H1 (cell line): ENCODE results near the gene SMIM24. TPM values are rescaled to one million over a fixed set of nuclear protein-coding genes. Genes with fewer than 3 reads are reported as not detected.

ENCODE experiments used
- CTCF ChIA-PET: fragments of 300-600 bp; sonication (Branson Sonifier 250); formaldehyde crosslinking; loops from one replicate; lab custom pipeline; 2021; ENCODE audit not compliant: partially characterized antibody; lab: Charles Lee
- POLR2A ChIA-PET: fragments of 300-600 bp; sonication (Branson Sonifier 250); formaldehyde crosslinking; loops from one replicate; lab custom pipeline; 2021; ENCODE audit warnings: inconsistent platforms; ENCODE audit not compliant: partially characterized antibody; lab: Charles Lee
- DNase-seq, 2 experiments: peaks; one replicate each; pipeline versions ENCODE4 v3.0.0 to v3.0.0-alpha.2; 2010 to 2022; ENCODE audit warnings: low spot score in 2 of 2, low read depth in 1 of 2, mixed read lengths in 1 of 2
- FAIRE-seq: peaks from 2 replicates; lab custom pipeline; 2011; peaks lifted over from hg19 to GRCh38; lab: Jason Lieb, UNC
- H2AFZ ChIP-seq: 2 replicates; pipeline ENCODE4 v1.8.1; 2012; ENCODE audit warnings: low read length, inconsistent platforms
- H2AK5ac ChIP-seq: 2 replicates; pipeline ENCODE4 v1.6.1; 2013; ENCODE audit warnings: low read depth, low read length
- H2BK120ac ChIP-seq: replicated peaks from 2 replicates; pipeline ENCODE3; 2013; ENCODE audit warnings: low read depth, low read length, inconsistent platforms
- H2BK12ac ChIP-seq: 2 replicates; pipeline ENCODE4 v1.6.1; 2013; ENCODE audit warnings: low read depth, low read length
- H2BK15ac ChIP-seq: 2 replicates; pipeline ENCODE4 v1.6.1; 2013; ENCODE audit warnings: low read length
- H2BK20ac ChIP-seq: 2 replicates; pipeline ENCODE4 v1.6.1; 2013; ENCODE audit warnings: low read length
- H2BK5ac ChIP-seq: 2 replicates; pipeline ENCODE4 v1.6.1; 2013; ENCODE audit warnings: low read depth, low read length
- H3K14ac ChIP-seq: 2 replicates; pipeline ENCODE4 v1.6.1; 2013; ENCODE audit warnings: inconsistent platforms; ENCODE audit not compliant: insufficient read length
- H3K18ac ChIP-seq: 2 replicates; pipeline ENCODE4 v1.6.1; 2013; ENCODE audit warnings: low read length; ENCODE audit errors: extremely low read depth
- H3K23ac ChIP-seq: 2 replicates; pipeline ENCODE4 v1.6.1; 2013; ENCODE audit warnings: inconsistent platforms; ENCODE audit not compliant: insufficient read length
- H3K23me2 ChIP-seq: 2 replicates; pipeline ENCODE4 v1.6.1; 2013; ENCODE audit warnings: low read depth, low read length
- H3K27ac ChIP-seq: 2 replicates; pipeline ENCODE4 v1.6.1; 2011; ENCODE audit warnings: low read depth, low read length, inconsistent platforms
- H3K27me3 ChIP-seq, 4 experiments: replicated peaks in 1 of 4; 1 replicate in 1 of 4; 2 replicates in 3 of 4; pipeline versions ENCODE4 v1.6.1 to v1.8.1; 2011 to 2013; ENCODE audit warnings: low read length in 3 of 4, mild to moderate bottlenecking in 3 of 4, inconsistent platforms in 2 of 4, mixed read lengths in 2 of 4, moderate library complexity in 1 of 4; ENCODE audit not compliant: control insufficient read depth in 3 of 4, insufficient read depth in 3 of 4; ENCODE audit errors: extremely low read depth in 1 of 4
- H3K36me3 ChIP-seq, 4 experiments: 2 replicates each; pipeline versions ENCODE4 v1.6.1 to v1.8.1; 2011 to 2013; ENCODE audit warnings: mild to moderate bottlenecking in 4 of 4, low read length in 3 of 4, moderate library complexity in 2 of 4, control low read depth in 1 of 4, inconsistent platforms in 1 of 4; ENCODE audit not compliant: insufficient read depth in 4 of 4, control insufficient read depth in 2 of 4
- H3K4ac ChIP-seq: replicated peaks from 2 replicates; pipeline ENCODE3; 2013; ENCODE audit warnings: low read length, low read depth, mixed read lengths, inconsistent platforms; ENCODE audit not compliant: insufficient read length
- H3K4me1 ChIP-seq, 4 experiments: replicated peaks in 1 of 4; 1 replicate in 1 of 4; 2 replicates in 3 of 4; pipeline versions ENCODE4 v1.6.1 to v1.8.1; 2011 to 2013; ENCODE audit warnings: low read length in 3 of 4, inconsistent platforms in 2 of 4, mixed read lengths in 1 of 4; ENCODE audit not compliant: insufficient read depth in 4 of 4, control insufficient read depth in 3 of 4
- H3K4me2 ChIP-seq, 2 experiments: 2 replicates each; pipeline versions ENCODE4 v1.6.1 to v1.8.1; 2011 to 2013; ENCODE audit warnings: low read depth in 2 of 2, low read length in 2 of 2, control low read depth in 1 of 2, inconsistent platforms in 1 of 2, mild to moderate bottlenecking in 1 of 2; ENCODE audit not compliant: insufficient read depth in 1 of 2
- H3K4me3 ChIP-seq, 4 experiments: fragments of 200-600, 300-600 bp in 1 of 4; sonication (generic), shearing (Covaris generic), sonication (Bioruptor Twin) in 1 of 4; 2 replicates each; pipeline versions ENCODE4 v1.5.1 to v1.8.1; 2011 to 2016; ENCODE audit warnings: low read length in 4 of 4, low read depth in 3 of 4, control low read depth in 2 of 4, inconsistent platforms in 2 of 4, mild to moderate bottlenecking in 2 of 4, mixed read lengths in 1 of 4, moderate library complexity in 1 of 4; ENCODE audit not compliant: insufficient read depth in 2 of 4; ENCODE audit errors: extremely low read depth in 1 of 4
- H3K56ac ChIP-seq: replicated peaks from 2 replicates; pipeline ENCODE3; 2013; ENCODE audit warnings: low read depth, mild to moderate bottlenecking, mixed read lengths, low read length, inconsistent platforms; ENCODE audit not compliant: insufficient read length
- H3K79me1 ChIP-seq: 2 replicates; pipeline ENCODE4 v1.6.1; 2013; ENCODE audit warnings: low read depth, low read length, control low read depth
- H3K79me2 ChIP-seq, 2 experiments: 2 replicates each; pipeline versions ENCODE4 v1.6.1 to v1.8.1; 2012 to 2013; ENCODE audit warnings: low read length in 2 of 2, mild to moderate bottlenecking in 2 of 2, inconsistent platforms in 1 of 2; ENCODE audit not compliant: insufficient read depth in 2 of 2, control insufficient read depth in 1 of 2
- H3K9ac ChIP-seq, 4 experiments: replicated peaks in 1 of 4; 1 replicate in 1 of 4; 2 replicates in 3 of 4; pipeline versions ENCODE4 v1.6.1 to v1.8.1; 2011 to 2013; ENCODE audit warnings: low read depth in 3 of 4, low read length in 3 of 4, control low read depth in 2 of 4, mild to moderate bottlenecking in 2 of 4, moderate library complexity in 2 of 4, inconsistent platforms in 1 of 4; ENCODE audit errors: extremely low read depth in 1 of 4
- H3K9me3 ChIP-seq, 2 experiments: 2 replicates each; pipeline versions ENCODE4 v1.6.1 to v1.8.1; 2012 to 2013; ENCODE audit warnings: mild to moderate bottlenecking in 2 of 2, moderate library complexity in 2 of 2, control low read depth in 1 of 2, inconsistent platforms in 1 of 2, low read depth in 1 of 2, low read length in 1 of 2, mixed read lengths in 1 of 2; ENCODE audit not compliant: insufficient read depth in 2 of 2
- H4K20me1 ChIP-seq, 2 experiments: replicated peaks in 1 of 2; 2 replicates each; pipeline versions ENCODE3 to v1.8.1; 2011 to 2013; ENCODE audit warnings: inconsistent platforms in 2 of 2, low read length in 2 of 2, mild to moderate bottlenecking in 1 of 2; ENCODE audit not compliant: insufficient read depth in 2 of 2, control insufficient read depth in 1 of 2
- H4K5ac ChIP-seq: 2 replicates; pipeline ENCODE4 v1.6.1; 2013; ENCODE audit warnings: low read length, low read depth, mixed read lengths, inconsistent platforms; ENCODE audit not compliant: insufficient read length
- H4K8ac ChIP-seq: 2 replicates; pipeline ENCODE4 v1.8.0; 2013; ENCODE audit warnings: mild to moderate bottlenecking, moderate library complexity, low read length, inconsistent platforms; ENCODE audit not compliant: insufficient read depth; ENCODE audit errors: extremely low read depth
- H4K91ac ChIP-seq: replicated peaks from 2 replicates; pipeline ENCODE3; 2013; ENCODE audit warnings: low read length, mixed read lengths, inconsistent platforms; ENCODE audit not compliant: insufficient read length
- ASH2L ChIP-seq: fragments of 200-600, 300-600 bp; sonication (generic); IDR thresholded peaks from one replicate; pipeline ENCODE4 v1.7.1; 2017; ENCODE audit warnings: low read length
- ATF2 ChIP-seq: IDR thresholded peaks from 2 replicates; pipeline ENCODE4 v1.6.1; 2012; ENCODE audit warnings: low read length, inconsistent platforms
- BACH1 ChIP-seq: IDR thresholded peaks from 2 replicates; pipeline ENCODE4 v1.6.1; 2012; ENCODE audit warnings: low read length, improper control_type of control experiment
- CBX8 ChIP-seq: fragments of 300-800, 300-1000 bp; sonication (generic); IDR thresholded peaks from 2 replicates; pipeline ENCODE4 v1.7.1; 2016; ENCODE audit warnings: low read depth, low read length, borderline replicate concordance
- CREB1 ChIP-seq: IDR thresholded peaks from 2 replicates; pipeline ENCODE4 v1.6.1; 2012; ENCODE audit warnings: inconsistent platforms
- FOSL1 ChIP-seq: IDR thresholded peaks from 2 replicates; pipeline ENCODE4 v1.6.1; 2011; ENCODE audit warnings: mild to moderate bottlenecking, low read depth, low read length, moderate library complexity; ENCODE audit not compliant: insufficient read depth
- NRF1 ChIP-seq: IDR thresholded peaks from 2 replicates; pipeline ENCODE4 v1.6.1; 2011; ENCODE audit warnings: mild to moderate bottlenecking, low read depth, low read length, improper control_type of control experiment
- POU5F1 ChIP-seq: IDR thresholded peaks from 2 replicates; pipeline ENCODE4 v1.6.1; 2011; ENCODE audit warnings: low read depth, mild to moderate bottlenecking, low read length, moderate library complexity
- SAP30 ChIP-seq: fragments of 300-600 bp; sonication (generic); IDR thresholded peaks from 2 replicates; pipeline ENCODE4 v1.7.1; 2012; ENCODE audit warnings: low read length, moderate library complexity, mild to moderate bottlenecking, inconsistent platforms; ENCODE audit not compliant: insufficient read depth, insufficient replicate concordance
- SIN3A ChIP-seq, 2 experiments: IDR thresholded peaks in 1 of 2; conservative IDR thresholded peaks in 1 of 2; 2 replicates each; pipeline ENCODE4 v1.6.1; 2011 to 2012; ENCODE audit warnings: low read length in 2 of 2, improper control_type of control experiment in 1 of 2, low read depth in 1 of 2, mild to moderate bottlenecking in 1 of 2
- SIX5 ChIP-seq: IDR thresholded peaks from 2 replicates; pipeline ENCODE4 v1.6.1; 2011; ENCODE audit warnings: mild to moderate bottlenecking, low read depth, low read length
- WGBS, 2 experiments: shearing (Covaris generic) in 1 of 2; methylation state at CpG; one replicate each; pipeline versions ENCODE4 v1.1.6 to v1.1.7; 2013 to 2015; ENCODE audit warnings: low lambda C conversion rate in 2 of 2, mixed read lengths in 2 of 2, inconsistent platforms in 1 of 2, low coverage in 1 of 2, missing lambda C conversion rate in 1 of 2; ENCODE audit not compliant: insufficient replicate concordance in 2 of 2, insufficient coverage in 1 of 2, insufficient read length in 1 of 2; ENCODE audit errors: extremely low coverage in 1 of 2, missing lambda C conversion rate in 1 of 2; 5-methylcytosine and 5-hydroxymethylcytosine counted together
- polyA plus RNA-seq, 7 experiments: library from polyadenylated mRNA; depleted of rRNA in 3 of 7; stranded (reverse) in 5 of 7; unstranded in 2 of 7; fragments of >200 nt in 5 of 7; fragments of 200-250 nt in 2 of 7; gene quantifications; 1 replicate in 5 of 7; 2 replicates in 1 of 7; 4 replicates in 1 of 7; pipeline versions ENCODE4 v1.2.1 to v1.2.3, GENCODE V29; 2011 to 2013; ENCODE audit warnings: missing spikeins in 2 of 7, mixed read lengths in 2 of 7
- total RNA-seq: library from RNA; stranded (reverse); fragmentation: NEBNext Ultra II Directional; extraction: Animal tissue kit (Norgen Biotek cat#: 25700); gene quantifications from 2 replicates; pipeline ENCODE4 v1.2.1, GENCODE V29; 2021

The SMIM24 gene
- total and polyA plus RNA-seq, 2 of the 8 experiments (the other 6 are each of a cell fraction or from before 2014, with no cell fraction given): 3.8 to 4.5 TPM

- H3K14ac ChIP-seq: no peak overlapping the region
- H3K56ac ChIP-seq: no peak overlapping the region
- DNase-seq (no peak), FAIRE-seq (no peak)
- no peak overlapping the region for H3K23ac ChIP-seq
- H2BK15ac ChIP-seq: no peak overlapping the region
- no peak overlapping the region for H3K4me3 ChIP-seq
- H3K4me2 ChIP-seq: no peak overlapping the region
- H3K79me1 ChIP-seq: no peaks in the 10 kb centered on the region; the same call in 1 of the 2 replicates
- H2BK20ac ChIP-seq: no peak overlapping the region
- no peak overlapping the region for H2AFZ ChIP-seq
- H3K18ac ChIP-seq: no peak overlapping the region
- H2BK5ac ChIP-seq: no peak overlapping the region
- H3K9ac ChIP-seq: no peak overlapping the region
- H2BK12ac ChIP-seq: no peak overlapping the region
- no peaks in the 10 kb centered on the region for H3K9me3 ChIP-seq
- H3K27me3 ChIP-seq: no peaks in the 10 kb centered on the region
- H3K4me1 ChIP-seq: peaks cover 0 to 10% (median under 1%) of the 10 kb centered on the region in 4 experiments; a peak in 5 of 7 replicates
- no peak overlapping the region for H4K91ac ChIP-seq
- H4K20me1 ChIP-seq: peaks cover 0 to 16% of the 10 kb centered on the region in 2 experiments
- peaks cover 9% of the 10 kb centered on the region; the same call in 1 of the 2 replicates for H3K23me2 ChIP-seq
- no peak overlapping the region for H2BK120ac ChIP-seq
- POLR2A ChIA-PET: interaction anchor here (0.9 to 4.3 kb wide), 3 partner anchors 10 to 15 kb away, joined by 3 to 30 read pairs (median 4); partner anchors contain the start of gene TEKTIP1
- H3K27ac ChIP-seq: no peak overlapping the region
- no peak overlapping the region for H4K8ac ChIP-seq
- peaks cover 0 to 11% (median 3%) of the 10 kb centered on the region in 4 experiments; a peak in 4 of 8 replicates for H3K36me3 ChIP-seq
- peaks cover 0 to 19% of the 10 kb centered on the region in 2 experiments; a peak in 2 of 4 replicates for H3K79me2 ChIP-seq
- no peak overlapping the region for H2AK5ac ChIP-seq
- CTCF ChIA-PET: interaction anchor here (0.6 to 2.2 kb wide), 5 partner anchors 15 to 132 kb away, joined by 3 to 7 read pairs (median 3); no protein-coding TSS in a partner anchor
- no peak overlapping the region for H4K5ac ChIP-seq
- no peak overlapping the region for H3K4ac ChIP-seq
- 87% methylated on average over 17 of the region's 20 CpGs; no CpG with 5 or more reads in 1 of the 2 experiments for WGBS, 2 experiments
- no peak for TF ChIP-seq BACH1
- no peak for TF ChIP-seq NRF1
- TF ChIP-seq FOSL1: no peak
- TF ChIP-seq CREB1: no peak
- no peak for TF ChIP-seq SIN3A (conservative IDR thresholded peaks at IDR 0.05 in 1 of 2, IDR thresholded peaks at IDR 0.05 in 1 of 2; ENCODE audit: low read depth in 1 of 2, low read length in 2 of 2)
- no peak for TF ChIP-seq ATF2
- no peak for TF ChIP-seq SAP30
- no peak for TF ChIP-seq ASH2L
- no peak for TF ChIP-seq SIX5
- TF ChIP-seq POU5F1: no peak
- TF ChIP-seq CBX8: no peak
These were observed 44.7 kb upstream of the SMIM24 start for GRCh38 chr19:3524904-3525451.
